ENCODE data around the gene IRF2.

DNA sequence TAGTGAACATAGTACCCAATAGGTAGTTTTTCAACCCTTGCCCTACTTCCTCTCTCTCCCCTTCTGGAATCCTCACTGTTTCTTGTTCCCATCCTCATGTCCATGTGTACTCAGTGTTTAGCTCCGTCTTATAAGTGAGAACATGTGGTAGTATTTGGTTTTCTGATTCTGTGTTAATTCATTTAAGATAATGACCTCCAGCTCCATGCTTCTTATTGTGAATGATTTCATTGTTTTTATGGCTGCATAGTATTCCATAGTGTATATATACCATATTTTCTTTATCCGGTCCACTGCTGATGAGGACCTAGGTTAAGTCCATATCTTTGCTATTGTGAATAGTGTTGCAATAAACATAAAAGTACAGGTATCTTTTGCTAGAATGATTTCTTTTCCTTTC lies 31.0 kb downstream of the IRF2 start:
- TF ChIP-seq, protein P1, sequence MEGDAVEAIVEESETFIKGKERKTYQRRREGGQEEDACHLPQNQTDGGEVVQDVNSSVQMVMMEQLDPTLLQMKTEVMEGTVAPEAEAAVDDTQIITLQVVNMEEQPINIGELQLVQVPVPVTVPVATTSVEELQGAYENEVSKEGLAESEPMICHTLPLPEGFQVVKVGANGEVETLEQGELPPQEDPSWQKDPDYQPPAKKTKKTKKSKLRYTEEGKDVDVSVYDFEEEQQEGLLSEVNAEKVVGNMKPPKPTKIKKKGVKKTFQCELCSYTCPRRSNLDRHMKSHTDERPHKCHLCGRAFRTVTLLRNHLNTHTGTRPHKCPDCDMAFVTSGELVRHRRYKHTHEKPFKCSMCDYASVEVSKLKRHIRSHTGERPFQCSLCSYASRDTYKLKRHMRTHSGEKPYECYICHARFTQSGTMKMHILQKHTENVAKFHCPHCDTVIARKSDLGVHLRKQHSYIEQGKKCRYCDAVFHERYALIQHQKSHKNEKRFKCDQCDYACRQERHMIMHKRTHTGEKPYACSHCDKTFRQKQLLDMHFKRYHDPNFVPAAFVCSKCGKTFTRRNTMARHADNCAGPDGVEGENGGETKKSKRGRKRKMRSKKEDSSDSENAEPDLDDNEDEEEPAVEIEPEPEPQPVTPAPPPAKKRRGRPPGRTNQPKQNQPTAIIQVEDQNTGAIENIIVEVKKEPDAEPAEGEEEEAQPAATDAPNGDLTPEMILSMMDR (IDR thresholded peaks at IDR 0.05), result no peak
- TF ChIP-seq EZH2 (IDR thresholded peaks at IDR 0.05; ENCODE audit: borderline replicate concordance, insufficient read depth, low read depth, low read length, poor library complexity, severe bottlenecking), result no peak
